DOHH2 (cell line): ENCODE results near the gene ZFAND2B.

Source experiments
- CTCF ChIP-seq: fragments of 200-600 bp; sonication (generic); IDR thresholded peaks from one replicate; pipeline ENCODE4 v1.5.1; 2014; ENCODE audit warnings: antibody characterized with exemption, mild to moderate bottlenecking, low read depth, low read length; ENCODE audit not compliant: poor library complexity, severe bottlenecking
- EZH2phosphoT487 ChIP-seq: fragments of 200-600 bp; sonication (generic); IDR thresholded peaks from 2 replicates; pipeline ENCODE4 v1.6.1; 2017; ENCODE audit warnings: borderline replicate concordance, mild to moderate bottlenecking, antibody characterized with exemption, low read length, moderate library complexity, mixed read lengths

GRCh38 chr2:219181531-219181930 is 25.1 kb upstream of the ZFAND2B start:
- no peak for TF ChIP-seq CTCF
- TF ChIP-seq EZH2phosphoT487, result no peak
